ENCODE measurements around the gene IRGQ.
"Not testable (repeated sequence)": the region's sequence is repeated elsewhere in the genome, so short reads cannot be mapped to it uniquely, and the experiment has no call there.

Gene IRGQ

GRCh38 chr19:43575156-43575950 is 20.6 kb downstream of the IRGQ start, which contains the start of the genes PINLYP and XRCC1:
TSS of gene PINLYP (plus strand) at chr19:43575801. CDS start at chr19:43577192, 1,391 bp downstream.
TSS of gene XRCC1 (minus strand) at chr19:43575527. CDS start at chr19:43575458, 69 bp downstream.
- DNase-seq = peak; percentile 54 to 99 (median 94)

GRCh38 chr19:43574424-43575155 is 21.3 kb downstream of the IRGQ start:
- DNase-seq = peak in 1 of 56 donors; percentile 12

GRCh38 chr19:43572171-43572588 is 23.8 kb downstream of the IRGQ start:
- no peak for DNase-seq

GRCh38 chr19:43570174-43570791 is 25.7 kb downstream of the IRGQ start:
- DNase-seq = no peak

GRCh38 chr19:43569657-43570056 is 26.3 kb downstream of the IRGQ start:
- DNase-seq = no peak

- peak in 10 of 56 donors; percentile 2 to 35 (median 12) for DNase-seq
These were observed 31.1 kb downstream of the IRGQ start for GRCh38 chr19:43564800-43565199.

- no peak for DNase-seq
These were observed 32.0 kb downstream of the IRGQ start for GRCh38 chr19:43563816-43564457.

GRCh38 chr19:43562698-43563241 is 33.2 kb downstream of the IRGQ start:
- peak in 53 of 56 donors; percentile 10 to 88 (median 63) for DNase-seq

GRCh38 chr19:43562226-43562697 is 33.7 kb downstream of the IRGQ start:
- DNase-seq = no peak

- no peak for DNase-seq
These were observed 34.6 kb downstream of the IRGQ start for GRCh38 chr19:43561139-43561970.

GRCh38 chr19:43560687-43561086 is 35.2 kb downstream of the IRGQ start:
- DNase-seq = peak in 1 of 56 donors; percentile 7

- DNase-seq = peak in 53 of 56 donors; percentile 5 to 84 (median 50)
These were observed 40.7 kb downstream of the IRGQ start for GRCh38 chr19:43555185-43555770.

- no peak for DNase-seq
These were observed 41.5 kb downstream of the IRGQ start for GRCh38 chr19:43554317-43554895.

- DNase-seq = no peak
These were observed 42.3 kb downstream of the IRGQ start for GRCh38 chr19:43553656-43554055.

- no peak for DNase-seq
These were observed 43.3 kb downstream of the IRGQ start for GRCh38 chr19:43552616-43553015.

- no peak for DNase-seq
These were observed 43.8 kb downstream of the IRGQ start for GRCh38 chr19:43552198-43552450.

- no peak for DNase-seq
These were observed 44.3 kb downstream of the IRGQ start for GRCh38 chr19:43551399-43552197.

- DNase-seq = no peak
These were observed 47.2 kb downstream of the IRGQ start for GRCh38 chr19:43548706-43549105.

GRCh38 chr19:43547926-43548325 is 48.0 kb downstream of the IRGQ start:
- not testable (repeated sequence) for DNase-seq

Data from amygdala (tissue), 56 donors.